IPS DF 4.7 (cell line): ENCODE results near the gene YBX3.

Source experiments
- DNase-seq: peaks from one replicate; pipeline ENCODE4 v3.0.0-alpha.2; 2013; ENCODE audit warnings: low spot score; ENCODE audit errors: extremely low read depth

Gene YBX3

DNA sequence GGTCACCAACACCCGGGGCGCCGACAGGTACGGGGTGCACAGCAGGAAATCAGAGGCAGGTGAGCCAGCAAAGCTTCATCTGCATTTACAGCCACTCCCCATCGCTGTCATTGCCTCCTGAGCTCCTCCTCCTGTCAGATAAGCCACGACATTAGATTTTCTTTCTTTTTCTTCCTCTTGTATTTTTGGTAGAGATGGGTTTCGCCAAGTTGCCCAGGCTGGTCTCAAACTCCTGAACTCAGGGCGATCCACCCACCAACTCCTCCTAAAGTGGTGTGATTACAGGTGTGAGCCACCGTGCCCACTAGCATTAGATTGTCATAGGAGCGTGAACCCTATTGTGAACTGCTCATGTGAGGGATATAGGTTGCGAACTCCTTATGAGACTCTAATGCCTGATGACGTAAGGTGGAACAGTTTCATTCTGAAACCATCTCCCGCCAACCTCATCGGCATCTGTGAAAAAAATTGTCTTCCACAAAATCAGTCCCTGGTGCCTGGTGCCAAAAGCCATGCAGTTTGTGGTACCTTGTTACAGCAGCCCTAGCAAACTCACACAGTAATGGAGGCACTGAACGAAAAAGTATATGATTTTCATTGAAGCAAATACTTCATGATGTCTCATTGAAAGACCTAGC lies 50.8 kb downstream of the YBX3 start:
- DNase-seq = no peak

DNA sequence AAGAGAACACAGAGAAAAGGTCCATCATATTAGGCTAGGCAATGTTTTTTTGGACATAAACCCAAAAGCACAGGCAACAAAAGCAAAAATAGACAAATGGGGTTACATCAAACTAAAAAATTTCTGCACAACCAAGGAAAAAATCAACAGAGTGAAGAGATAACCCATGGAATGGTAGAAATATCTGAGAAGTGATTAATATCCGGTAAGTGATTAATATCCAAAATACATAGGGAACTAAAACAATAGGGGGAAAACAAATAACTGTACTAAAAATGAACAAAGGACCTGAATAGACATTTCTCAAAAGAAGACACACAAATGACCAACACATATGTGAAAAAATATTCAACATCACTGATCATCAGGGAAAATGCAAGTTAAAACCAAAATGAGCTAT lies 53.6 kb downstream of the YBX3 start:
- DNase-seq = no peak

DNA sequence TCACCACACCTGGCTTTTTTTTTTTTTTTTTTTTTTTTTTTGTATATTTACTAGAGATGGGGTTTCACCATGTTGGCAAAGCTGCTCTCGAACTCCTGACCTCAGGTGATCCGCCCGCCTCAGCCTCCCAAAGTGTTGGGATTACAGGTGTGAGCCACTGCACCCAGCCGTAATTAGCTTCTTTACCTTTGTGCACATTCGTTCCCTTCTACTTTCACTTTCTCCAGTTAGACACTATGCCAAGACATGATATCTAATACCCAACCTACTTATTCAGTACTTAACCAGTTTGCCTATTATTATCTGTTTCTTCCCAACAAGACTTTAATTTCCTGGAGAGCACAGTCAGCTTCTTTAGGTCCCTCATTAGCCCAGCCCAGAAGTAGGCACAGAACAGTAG lies 54.6 kb downstream of the YBX3 start:
- DNase-seq = no peak

DNA sequence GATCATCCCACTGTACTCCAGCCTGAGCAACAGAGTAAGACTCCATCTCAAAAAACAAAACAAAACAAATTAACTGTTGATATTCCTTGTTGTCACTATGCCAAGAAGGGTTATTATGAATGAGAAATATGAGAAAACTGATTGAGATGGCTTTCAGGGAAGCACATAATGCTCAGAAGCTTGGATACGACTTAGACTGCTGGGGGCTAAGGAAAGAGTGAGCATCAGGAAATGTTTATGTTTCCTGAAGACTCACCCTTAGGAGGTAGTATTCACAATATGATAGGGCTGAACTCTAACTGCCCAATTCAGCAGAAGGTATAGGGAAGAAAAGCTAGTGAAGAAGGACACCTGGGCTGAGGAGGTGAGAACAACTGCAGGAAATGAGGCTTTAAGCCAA lies 55.5 kb downstream of the YBX3 start:
- no peak for DNase-seq

DNA sequence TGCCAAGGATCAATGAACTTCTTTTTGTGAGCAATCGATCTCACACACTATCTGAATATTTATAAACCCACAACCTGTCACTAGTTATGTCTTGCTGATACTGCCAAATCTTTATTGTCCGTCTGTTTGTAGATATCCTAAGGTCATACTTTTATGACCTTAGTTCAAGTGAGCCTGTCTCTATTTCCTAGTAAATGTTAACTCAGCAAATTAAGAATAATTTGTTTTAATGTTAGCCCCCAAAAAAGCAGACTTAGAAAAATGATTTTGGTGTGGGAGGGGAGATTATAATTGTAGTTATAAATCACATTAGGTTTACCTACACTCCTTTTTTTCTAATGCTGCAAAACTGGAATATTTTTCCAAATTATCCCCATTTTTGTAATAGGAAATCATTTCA lies 58.6 kb downstream of the YBX3 start:
- no peak for DNase-seq

DNA sequence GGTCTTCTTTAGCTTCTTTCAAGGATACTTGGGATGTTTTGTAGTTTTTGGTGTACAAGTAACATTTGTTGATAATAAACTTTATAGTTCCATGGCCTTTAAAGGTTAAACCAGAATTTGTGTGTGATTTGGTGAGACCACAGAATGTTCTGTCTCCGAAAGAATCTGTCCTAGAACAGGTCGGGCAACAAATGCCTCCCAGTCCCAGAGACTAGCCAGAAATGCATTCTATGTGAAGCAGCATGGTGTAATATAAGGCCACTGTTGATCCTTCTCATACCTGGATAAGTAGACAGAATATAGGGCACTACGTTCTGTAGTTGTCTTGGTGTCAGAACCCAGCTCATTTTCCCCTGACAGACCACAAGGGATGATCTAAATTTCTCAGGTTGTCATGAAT lies 59.3 kb downstream of the YBX3 start:
- no peak for DNase-seq

DNA sequence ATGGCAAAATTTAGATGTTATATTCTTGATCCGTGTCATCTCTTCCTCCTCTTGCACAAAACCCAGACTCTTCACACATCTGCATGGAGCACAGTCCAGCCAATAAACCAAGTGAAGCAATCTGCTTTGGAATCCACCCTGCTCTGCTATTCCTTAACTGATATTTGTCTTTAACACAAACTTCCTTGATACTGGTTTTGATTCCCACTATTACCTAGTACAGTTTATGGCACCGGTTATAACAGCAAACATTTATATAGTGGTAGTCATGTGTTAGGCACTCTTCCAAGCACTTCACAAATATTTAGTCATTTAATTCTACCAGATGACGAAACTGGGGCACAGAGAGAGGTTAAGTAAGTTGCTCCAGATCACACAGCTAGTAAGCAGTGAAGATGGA lies 61.8 kb downstream of the YBX3 start:
- DNase-seq = no peak

DNA sequence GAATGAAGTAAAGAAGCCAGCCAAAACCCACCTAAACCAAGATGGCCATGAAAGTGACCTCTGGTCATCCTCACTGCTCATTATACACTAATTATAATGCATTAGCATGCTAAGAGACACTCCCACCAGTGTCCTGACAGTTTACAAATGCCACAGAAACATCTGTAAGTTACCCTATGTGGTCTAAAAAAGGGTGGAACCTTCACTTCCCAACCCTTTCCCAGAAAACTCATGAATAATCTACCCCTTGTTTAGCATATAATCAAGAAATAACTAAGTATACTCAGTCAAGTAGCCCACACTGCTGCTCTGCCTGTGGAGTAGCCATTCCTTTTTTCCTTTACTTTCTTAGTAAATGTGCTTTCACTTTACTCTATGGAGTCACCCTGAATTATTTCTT lies 69.1 kb downstream of the YBX3 start:
- DNase-seq = no peak

DNA sequence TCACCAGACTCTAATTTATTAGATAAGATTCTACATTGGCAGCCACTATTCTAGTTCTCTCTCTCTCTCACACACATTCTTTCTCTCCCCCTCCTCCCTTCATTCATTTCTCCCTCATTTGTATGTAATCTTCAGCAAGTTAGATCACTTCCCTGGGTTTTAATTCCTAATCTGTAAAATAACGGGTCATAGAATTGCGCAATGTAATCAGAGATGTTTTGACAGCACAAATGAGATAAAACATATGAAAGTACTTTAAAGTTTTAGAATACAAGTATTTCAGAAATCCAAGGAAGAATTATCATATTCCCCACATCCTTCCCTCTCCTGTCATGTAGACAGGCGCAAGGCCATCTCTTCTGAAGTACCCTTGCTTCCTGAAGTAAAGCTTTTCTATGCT lies 70.9 kb downstream of the YBX3 start:
- no peak for DNase-seq
